Kidney (tissue), 14 donors: ENCODE measurements around the gene SPI1. TPM values are rescaled to one million over a fixed set of nuclear protein-coding genes. Genes with fewer than 3 reads are reported as not detected.

ENCODE experiments used
- DNase-seq, 5 donors: peaks; one replicate each; pipeline ENCODE4 v3.0.0-alpha.2; 2013 to 2020
- FAIRE-seq: peaks from 2 replicates; lab custom pipeline; 2012; peaks lifted over from hg19 to GRCh38; lab: Jason Lieb, UNC
- H3K27ac ChIP-seq, 2 donors: one replicate each; pipeline ENCODE4 v1.7.0; 2013; ENCODE audit warnings: low read depth in 2 of 2, low read length in 2 of 2, inconsistent platforms in 1 of 2
- H3K27me3 ChIP-seq: one replicate; pipeline ENCODE4 v1.7.1; 2013; ENCODE audit warnings: low read length, inconsistent platforms; ENCODE audit not compliant: control insufficient read depth, insufficient read depth
- H3K36me3 ChIP-seq, 3 donors: one replicate each; pipeline versions ENCODE4 v1.7.0 to v1.7.1; 2013; ENCODE audit warnings: low read length in 3 of 3, control low read depth in 1 of 3, inconsistent platforms in 1 of 3; ENCODE audit not compliant: insufficient read depth in 3 of 3, control insufficient read depth in 2 of 3
- H3K4me1 ChIP-seq, 3 donors: one replicate each; pipeline versions ENCODE4 v1.7.0 to v1.7.1; 2013; ENCODE audit warnings: low read length in 3 of 3, inconsistent platforms in 1 of 3, low read depth in 1 of 3; ENCODE audit not compliant: control insufficient read depth in 2 of 3, insufficient read depth in 2 of 3
- H3K4me3 ChIP-seq, 3 donors: one replicate each; pipeline versions ENCODE4 v1.7.0 to v1.8.1; 2013; ENCODE audit warnings: low read length in 3 of 3, control low read depth in 1 of 3, inconsistent platforms in 1 of 3
- H3K9ac ChIP-seq, 3 donors: one replicate each; pipeline versions ENCODE4 v1.7.0 to v1.7.1; 2013; ENCODE audit warnings: low read length in 3 of 3, control low read depth in 1 of 3, inconsistent platforms in 1 of 3
- H3K9me3 ChIP-seq, 3 donors: one replicate each; pipeline versions ENCODE4 v1.7.0 to v1.7.1; 2013; ENCODE audit warnings: low read length in 3 of 3, control low read depth in 1 of 3, inconsistent platforms in 1 of 3; ENCODE audit not compliant: control insufficient read depth in 2 of 3, insufficient read depth in 1 of 3
- CTCF ChIP-seq: IDR thresholded peaks from 3 replicates; pipeline ENCODE4 v1.5.1; 2012; ENCODE audit warnings: mild to moderate bottlenecking, moderate library complexity, borderline replicate concordance; ENCODE audit not compliant: insufficient read depth; ENCODE audit errors: extremely low read depth
- intact Hi-C: fragments of 100-400 bp; cut with DNase I; formaldehyde crosslinking; loops from one replicate; pipeline ENCODE4 v1.11.1; 2022
- polyA plus RNA-seq: library from polyadenylated mRNA; stranded (reverse); fragments of 350-450 nt; fragmentation: Illumina TruSeq; extraction: RNeasy Lipid Tissue Mini Kit (QIAGEN cat#74804); gene quantifications from one replicate; pipeline ENCODE4 v1.2.3, GENCODE V29; 2014; ENCODE audit warnings: low read depth, low replicate concordance; ENCODE audit not compliant: insufficient read depth
- total RNA-seq: library from RNA; stranded (reverse); fragmentation: NEBNext Ultra II Directional; extraction: Animal tissue kit (Norgen Biotek cat#: 25700); gene quantifications from one replicate; pipeline ENCODE4 v1.2.1, GENCODE V29; 2021
- donor health status: control.
- donor health status: control.
- donor health status: control.
- donor health status: control.
- donor health status: control.
- donor health status: DM: yes; HTN: yes; CAD: no.
- donor health status: Normal renal cell carcinoma (clear cell type).

SPI1 gene
- total and polyA plus RNA-seq, 2 donors from 2014 or later = 7.3 to 39.8 TPM

- H3K27ac ChIP-seq = peak overlapping the region in 1 of 2 donors; percentile 11
- H3K4me3 ChIP-seq = peak overlapping the region in 1 of 3 donors; percentile 94
- H3K4me1 ChIP-seq = peaks cover 5 to 22% (median 15%) of the 10 kb centered on the region in 3 donors
- intact Hi-C loops = no loop called here
- no peak overlapping the region for H3K9ac ChIP-seq
- no peak for TF ChIP-seq CTCF
- no peak for FAIRE-seq
- no peaks in the 10 kb centered on the region for H3K27me3 ChIP-seq
- peaks cover 0 to 10% (median 0%) of the 10 kb centered on the region in 3 donors for H3K36me3 ChIP-seq
- no peaks in the 10 kb centered on the region for H3K9me3 ChIP-seq
- DNase-seq = peak in 2 of 5 donors; percentile 53 to 67
Measured at GRCh38 chr11:47410370-47411264, 32.3 kb upstream of the SPI1 start.

- DNase-seq (peak in 2 of 5 donors; percentile 54 to 78), FAIRE-seq (no peak)
- Histone ChIP-seq H3K9ac (peak overlapping the region; percentile 20 to 99 (median 58)), H3K27me3 (no peaks in the 10 kb centered on the region), H3K4me3 (peak overlapping the region; percentile 67 to 94 (median 79)), H3K36me3 (peaks cover 0 to 10% (median 0%) of the 10 kb centered on the region in 3 donors), H3K4me1 (peaks cover 5 to 22% (median 15%) of the 10 kb centered on the region in 3 donors), H3K27ac (peak overlapping the region; percentile 95 to 97), H3K9me3 (no peaks in the 10 kb centered on the region)
- TF ChIP-seq CTCF = no peak
- intact Hi-C loops = no loop called here
Measured at GRCh38 chr11:47409440-47410369, 31.4 kb upstream of the SPI1 start.

GRCh38 chr11:47408598-47409439 lies 30.5 kb upstream of the SPI1 start:
- Histone ChIP-seq H3K4me3 (peak overlapping the region; percentile 67 to 94 (median 79)), H3K27me3 (no peaks in the 10 kb centered on the region), H3K4me1 (peaks cover 5 to 22% (median 15%) of the 10 kb centered on the region in 3 donors), H3K9me3 (no peaks in the 10 kb centered on the region), H3K36me3 (peaks cover 0 to 6% (median 0%) of the 10 kb centered on the region in 3 donors), H3K9ac (peak overlapping the region; percentile 58 to 99 (median 68)), H3K27ac (peak overlapping the region; percentile 95 to 97)
- DNase-seq (peak; percentile 81 to 91 (median 88)), FAIRE-seq (no peak)
- no peak for TF ChIP-seq CTCF
- intact Hi-C loops = no loop called here
